Hippocampal formation (tissue), 2 donors: ENCODE results near the gene ZNF668.

Source experiments
- DNase-seq, 2 donors: peaks; one replicate each; lab custom pipeline; 2025; lab: John Stamatoyannopoulos, UW

Gene ZNF668

DNA sequence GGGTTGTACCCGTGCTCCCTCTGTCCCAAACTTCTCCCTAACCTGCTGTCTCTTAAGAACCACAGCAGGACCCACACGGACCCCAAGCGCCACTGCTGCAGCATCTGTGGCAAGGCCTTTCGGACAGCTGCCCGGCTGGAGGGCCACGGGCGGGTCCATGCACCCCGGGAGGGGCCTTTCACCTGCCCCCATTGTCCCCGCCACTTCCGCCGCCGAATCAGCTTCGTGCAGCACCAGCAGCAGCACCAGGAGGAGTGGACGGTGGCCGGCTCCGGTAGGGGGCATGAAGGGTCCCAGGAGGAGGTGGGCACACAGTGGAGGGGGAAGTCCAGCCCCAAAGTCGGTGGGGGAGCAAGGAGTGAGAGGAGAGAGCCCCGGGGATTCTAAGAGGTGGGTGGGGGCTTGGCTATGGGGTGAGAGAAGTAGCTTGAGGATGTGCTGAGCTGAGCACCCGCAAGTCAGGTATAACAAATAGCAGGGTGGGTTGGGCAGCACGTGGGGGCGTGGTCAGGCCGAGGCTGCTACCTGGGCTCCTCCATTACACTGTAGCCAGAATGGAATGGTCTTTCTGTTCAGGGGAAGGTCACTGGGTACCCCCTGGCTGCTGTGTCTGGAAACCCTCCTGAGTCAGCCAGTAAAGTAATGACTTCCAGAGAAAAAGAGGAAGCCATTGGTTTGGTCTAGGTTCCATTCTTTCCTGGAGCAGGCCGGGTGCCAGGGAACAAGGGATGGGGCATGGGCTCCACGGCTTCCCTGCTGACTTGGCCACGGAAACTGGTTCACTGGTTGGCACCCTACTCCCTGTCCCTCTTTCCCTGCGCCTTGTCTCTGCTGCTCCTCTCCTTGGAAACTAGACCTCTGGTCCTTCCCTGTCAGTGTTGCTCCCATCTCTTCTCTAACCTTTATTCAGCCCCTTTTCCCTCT, 7.7 kb upstream of the ZNF668 start:
- DNase-seq = no peak

DNA sequence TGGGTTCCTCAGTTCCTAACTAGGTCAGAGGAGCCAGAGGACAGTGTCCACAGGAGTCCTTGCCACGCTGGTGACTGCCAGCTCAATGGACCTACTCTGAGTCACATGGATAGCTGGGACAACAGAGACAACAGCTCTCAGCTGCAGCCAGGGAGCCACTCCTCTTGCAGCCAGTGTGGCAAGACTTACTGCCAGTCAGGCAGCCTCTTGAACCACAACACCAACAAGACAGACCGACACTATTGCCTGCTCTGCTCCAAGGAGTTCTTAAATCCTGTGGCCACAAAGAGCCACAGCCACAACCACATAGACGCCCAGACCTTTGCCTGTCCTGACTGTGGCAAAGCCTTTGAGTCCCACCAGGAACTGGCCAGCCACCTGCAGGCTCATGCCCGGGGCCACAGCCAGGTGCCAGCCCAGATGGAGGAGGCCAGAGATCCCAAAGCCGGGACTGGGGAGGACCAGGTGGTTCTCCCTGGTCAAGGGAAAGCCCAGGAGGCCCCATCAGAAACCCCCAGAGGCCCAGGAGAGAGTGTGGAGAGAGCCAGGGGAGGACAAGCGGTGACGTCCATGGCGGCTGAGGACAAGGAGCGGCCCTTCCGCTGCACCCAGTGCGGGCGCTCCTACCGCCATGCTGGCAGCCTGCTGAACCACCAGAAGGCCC, 6.8 kb upstream of the ZNF668 start:
- no peak for DNase-seq

DNA sequence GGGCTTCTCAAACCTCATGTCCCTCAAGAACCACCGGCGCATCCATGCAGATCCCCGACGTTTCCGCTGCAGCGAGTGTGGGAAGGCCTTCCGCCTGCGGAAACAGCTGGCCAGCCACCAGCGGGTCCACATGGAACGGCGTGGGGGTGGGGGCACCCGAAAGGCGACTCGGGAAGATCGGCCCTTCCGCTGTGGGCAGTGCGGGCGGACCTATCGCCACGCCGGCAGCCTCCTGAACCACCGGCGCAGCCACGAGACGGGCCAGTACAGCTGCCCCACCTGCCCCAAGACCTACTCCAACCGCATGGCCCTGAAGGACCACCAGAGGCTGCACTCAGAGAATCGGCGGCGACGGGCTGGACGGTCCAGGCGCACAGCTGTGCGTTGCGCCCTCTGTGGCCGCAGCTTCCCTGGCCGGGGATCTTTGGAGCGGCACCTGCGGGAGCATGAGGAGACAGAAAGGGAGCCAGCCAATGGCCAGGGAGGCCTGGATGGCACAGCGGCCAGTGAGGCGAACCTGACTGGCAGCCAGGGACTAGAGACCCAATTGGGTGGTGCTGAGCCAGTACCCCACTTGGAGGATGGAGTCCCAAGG, 6.1 kb upstream of the ZNF668 start:
- DNase-seq = no peak

DNA sequence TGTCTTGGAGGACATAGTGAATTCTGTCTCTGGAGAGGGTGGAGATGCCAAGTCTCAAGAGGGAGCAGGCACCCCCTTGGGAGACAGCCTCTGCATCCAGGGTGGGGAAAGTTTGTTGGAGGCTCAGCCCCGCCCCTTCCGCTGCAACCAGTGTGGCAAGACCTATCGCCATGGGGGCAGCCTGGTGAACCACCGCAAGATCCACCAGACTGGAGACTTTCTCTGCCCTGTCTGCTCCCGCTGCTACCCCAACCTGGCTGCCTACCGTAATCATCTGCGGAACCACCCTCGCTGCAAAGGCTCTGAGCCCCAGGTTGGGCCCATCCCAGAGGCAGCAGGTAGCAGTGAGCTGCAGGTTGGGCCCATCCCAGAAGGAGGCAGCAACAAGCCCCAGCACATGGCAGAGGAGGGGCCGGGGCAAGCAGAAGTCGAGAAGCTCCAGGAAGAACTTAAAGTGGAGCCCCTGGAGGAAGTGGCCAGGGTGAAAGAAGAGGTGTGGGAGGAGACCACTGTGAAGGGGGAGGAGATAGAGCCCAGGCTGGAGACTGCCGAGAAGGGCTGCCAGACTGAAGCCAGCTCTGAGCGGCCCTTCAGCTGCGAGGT, 5.4 kb upstream of the ZNF668 start:
- no peak for DNase-seq

DNA sequence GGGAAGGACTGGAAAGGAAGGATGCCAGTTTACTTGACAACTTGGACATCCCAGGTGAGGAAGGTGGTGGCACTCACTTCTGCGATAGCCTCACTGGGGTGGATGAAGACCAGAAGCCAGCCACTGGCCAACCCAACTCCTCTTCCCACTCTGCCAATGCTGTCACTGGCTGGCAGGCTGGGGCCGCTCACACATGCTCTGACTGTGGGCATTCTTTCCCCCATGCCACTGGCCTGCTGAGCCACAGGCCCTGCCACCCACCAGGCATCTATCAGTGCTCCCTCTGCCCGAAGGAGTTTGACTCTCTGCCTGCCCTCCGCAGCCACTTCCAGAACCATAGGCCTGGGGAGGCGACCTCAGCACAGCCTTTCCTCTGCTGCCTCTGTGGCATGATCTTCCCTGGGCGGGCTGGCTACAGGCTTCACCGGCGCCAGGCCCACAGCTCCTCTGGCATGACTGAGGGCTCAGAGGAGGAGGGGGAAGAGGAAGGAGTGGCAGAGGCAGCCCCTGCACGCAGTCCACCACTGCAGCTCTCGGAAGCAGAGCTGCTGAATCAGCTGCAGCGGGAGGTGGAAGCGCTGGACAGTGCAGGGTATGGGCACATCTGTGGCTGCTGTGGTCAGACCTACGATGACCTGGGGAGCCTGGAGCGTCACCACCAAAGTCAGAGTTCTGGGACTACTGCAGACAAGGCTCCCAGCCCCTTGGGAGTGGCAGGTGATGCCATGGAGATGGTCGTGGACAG, 4.7 kb upstream of the ZNF668 start:
- DNase-seq = no peak

DNA sequence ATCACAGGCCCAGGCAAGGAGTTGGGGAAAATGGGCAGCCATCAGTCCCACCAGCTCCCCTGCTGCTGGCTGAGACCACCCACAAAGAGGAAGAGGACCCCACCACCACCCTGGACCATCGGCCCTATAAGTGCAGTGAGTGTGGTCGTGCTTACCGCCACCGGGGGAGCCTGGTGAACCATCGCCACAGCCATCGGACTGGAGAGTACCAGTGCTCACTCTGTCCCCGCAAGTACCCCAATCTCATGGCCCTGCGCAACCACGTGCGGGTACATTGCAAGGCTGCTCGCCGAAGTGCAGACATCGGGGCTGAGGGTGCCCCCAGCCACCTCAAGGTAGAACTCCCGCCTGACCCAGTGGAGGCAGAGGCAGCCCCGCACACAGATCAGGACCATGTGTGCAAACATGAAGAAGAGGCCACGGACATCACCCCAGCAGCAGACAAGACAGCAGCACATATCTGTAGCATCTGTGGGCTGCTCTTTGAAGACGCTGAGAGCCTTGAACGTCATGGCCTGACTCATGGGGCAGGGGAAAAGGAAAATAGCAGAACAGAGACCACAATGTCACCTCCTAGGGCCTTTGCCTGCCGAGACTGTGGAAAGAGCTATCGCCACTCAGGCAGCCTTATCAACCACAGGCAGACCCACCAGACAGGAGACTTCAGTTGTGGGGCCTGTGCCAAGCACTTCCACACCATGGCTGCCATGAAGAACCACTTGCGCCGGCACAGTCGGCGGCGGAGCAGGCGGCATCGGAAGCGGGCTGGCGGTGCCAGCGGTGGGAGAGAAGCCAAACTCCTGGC, 3.8 kb upstream of the ZNF668 start:
- no peak for DNase-seq

DNA sequence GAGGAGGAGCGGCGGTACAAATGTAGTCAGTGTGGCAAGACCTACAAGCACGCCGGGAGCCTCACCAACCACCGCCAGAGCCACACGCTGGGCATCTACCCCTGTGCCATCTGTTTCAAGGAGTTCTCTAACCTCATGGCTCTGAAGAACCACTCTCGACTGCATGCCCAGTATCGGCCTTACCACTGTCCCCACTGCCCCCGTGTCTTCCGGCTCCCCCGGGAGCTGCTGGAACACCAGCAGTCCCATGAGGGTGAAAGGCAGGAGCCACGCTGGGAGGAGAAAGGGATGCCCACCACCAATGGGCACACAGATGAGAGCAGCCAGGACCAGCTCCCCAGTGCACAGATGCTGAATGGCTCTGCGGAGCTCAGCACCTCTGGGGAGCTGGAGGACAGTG, 3.0 kb upstream of the ZNF668 start:
- DNase-seq = no peak

DNA sequence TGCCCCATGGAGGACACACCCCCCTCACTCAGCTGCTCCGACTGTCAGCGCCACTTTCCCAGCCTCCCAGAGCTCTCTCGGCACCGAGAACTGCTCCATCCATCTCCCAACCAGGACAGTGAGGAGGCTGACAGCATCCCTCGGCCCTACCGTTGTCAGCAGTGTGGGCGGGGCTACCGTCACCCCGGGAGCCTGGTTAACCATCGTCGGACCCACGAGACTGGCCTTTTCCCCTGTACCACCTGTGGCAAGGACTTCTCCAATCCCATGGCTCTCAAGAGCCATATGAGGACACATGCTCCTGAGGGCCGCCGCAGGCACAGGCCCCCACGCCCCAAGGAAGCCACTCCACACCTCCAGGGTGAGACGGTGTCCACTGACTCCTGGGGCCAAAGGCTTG, 2.3 kb upstream of the ZNF668 start:
- no peak for DNase-seq

DNA sequence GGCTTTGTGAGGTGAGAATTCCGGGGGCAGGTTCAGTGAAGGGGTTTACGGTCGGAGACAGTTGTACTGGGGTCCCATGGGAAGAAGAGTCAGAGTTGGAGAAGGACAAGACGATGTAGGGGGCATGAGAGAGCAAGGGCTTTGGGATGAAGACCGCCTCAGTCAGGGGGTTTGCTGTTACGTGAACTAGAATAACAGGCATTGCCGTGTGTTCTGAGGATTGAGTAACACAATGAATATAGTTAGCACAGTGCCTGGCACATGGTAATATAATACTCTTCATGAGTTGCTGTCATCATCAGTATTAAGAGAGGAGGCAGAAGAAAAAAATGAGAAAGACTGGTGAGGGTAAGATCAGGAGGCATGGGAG, 759 bp upstream of the ZNF668 start:
- DNase-seq = no peak

DNA sequence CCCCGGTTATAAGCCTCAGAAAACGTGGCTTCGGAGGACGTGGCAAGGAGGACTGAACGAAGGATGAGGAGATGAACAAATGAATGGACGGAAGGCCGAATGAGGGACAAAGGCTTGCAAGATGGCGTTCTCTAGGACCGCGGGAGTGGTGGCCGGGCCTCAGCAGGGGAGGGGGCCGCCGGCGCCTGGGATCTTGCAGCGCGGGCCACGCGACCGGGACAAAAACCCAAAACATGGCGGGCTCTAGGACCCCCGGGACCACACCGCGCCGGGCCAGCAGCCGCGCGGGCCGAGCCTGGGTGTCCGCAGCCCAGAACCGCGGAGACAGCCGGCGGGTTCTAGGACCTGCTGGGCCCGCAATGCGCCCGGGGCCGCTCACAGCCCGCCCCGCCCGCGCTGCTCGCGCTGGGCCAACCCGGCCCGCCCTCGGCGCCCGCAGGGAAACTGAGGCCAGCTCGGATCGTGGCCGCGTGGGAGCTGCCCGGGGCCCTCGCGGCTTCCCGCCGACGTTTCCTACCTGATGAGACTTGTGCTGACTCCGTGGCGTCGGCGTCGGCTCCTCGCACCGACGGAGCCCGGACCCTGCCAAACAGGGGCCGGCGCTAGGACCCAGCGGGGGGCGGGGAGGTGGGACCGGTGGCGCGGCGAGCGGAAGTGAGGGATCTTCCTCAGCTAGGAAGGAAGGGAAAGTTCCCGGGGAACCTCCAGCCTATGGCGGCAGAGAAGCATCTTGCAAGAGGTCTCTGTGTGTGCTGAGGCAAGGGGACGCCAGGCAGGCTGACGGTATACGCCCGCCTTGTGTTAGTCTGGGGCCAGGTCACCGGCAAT, 684 bp downstream of the ZNF668 start:
- peak; percentile 84 to 89 for DNase-seq

DNA sequence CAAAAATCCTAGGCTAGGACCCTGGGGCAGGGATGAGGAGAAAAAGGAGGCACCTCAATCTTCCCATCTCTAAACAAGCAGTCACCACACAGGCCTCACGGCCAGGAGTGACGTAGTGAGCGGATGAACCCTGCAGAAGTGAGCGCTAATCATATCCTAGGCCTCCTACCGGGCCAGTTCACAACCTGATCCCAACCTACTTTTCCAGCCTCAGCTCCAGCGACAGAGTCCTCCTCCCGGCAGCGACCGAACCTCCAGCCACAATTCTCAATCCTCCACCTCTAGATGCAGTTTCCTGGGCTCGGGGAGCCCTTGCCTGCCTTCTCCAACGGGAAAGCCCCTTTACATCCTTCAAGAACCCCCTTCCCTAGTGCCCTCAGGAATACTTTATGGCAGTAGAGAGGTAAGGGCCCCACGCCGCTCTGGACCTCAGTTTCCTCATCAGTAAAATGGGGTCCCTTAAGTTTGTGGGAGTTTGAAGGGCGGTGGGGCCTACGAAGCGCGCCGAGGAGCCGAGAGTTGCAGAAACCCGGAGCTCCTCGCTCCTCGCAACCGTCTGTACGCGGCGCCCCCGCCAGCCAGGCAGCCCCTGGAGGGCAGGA, 1.4 kb downstream of the ZNF668 start:
- DNase-seq = no peak

DNA sequence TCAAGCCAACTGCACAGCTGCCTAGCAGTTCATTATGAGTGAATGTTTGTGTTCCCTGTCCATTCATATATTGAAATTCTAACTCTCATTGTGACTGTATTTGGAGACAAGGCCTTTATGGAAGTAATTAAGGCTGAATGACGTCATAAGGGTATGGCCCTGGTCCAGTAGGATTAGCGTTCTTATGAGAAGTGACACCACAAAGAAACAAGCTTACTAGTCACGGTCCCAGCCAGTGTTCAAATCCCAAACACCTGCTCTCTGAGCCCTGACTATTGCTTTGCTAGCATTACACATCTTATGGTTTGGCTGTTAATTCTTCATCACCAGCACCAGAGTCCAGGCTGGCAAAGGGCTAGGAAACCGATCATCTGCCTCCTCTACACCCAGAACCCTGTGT, 2.2 kb downstream of the ZNF668 start:
- no peak for DNase-seq

DNA sequence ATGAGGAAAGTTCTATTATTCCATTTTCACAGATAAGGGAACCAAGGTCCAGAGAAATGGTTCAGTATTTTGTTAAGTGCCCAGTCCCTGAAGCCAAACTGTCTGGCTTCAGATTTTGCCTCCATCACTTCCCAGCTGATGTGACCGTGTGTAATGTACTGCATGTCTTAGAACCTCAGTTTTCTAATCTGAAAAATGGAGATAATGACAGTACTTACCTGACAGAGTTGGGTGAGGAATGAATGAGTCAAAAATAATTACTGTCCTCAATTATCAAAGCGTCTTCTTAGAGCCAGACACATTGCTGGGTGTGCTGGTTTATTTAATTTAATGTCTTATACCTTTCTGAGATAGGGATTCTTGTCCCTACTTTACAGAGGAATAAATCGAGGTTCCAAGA, 6.7 kb downstream of the ZNF668 start:
- DNase-seq = no peak

DNA sequence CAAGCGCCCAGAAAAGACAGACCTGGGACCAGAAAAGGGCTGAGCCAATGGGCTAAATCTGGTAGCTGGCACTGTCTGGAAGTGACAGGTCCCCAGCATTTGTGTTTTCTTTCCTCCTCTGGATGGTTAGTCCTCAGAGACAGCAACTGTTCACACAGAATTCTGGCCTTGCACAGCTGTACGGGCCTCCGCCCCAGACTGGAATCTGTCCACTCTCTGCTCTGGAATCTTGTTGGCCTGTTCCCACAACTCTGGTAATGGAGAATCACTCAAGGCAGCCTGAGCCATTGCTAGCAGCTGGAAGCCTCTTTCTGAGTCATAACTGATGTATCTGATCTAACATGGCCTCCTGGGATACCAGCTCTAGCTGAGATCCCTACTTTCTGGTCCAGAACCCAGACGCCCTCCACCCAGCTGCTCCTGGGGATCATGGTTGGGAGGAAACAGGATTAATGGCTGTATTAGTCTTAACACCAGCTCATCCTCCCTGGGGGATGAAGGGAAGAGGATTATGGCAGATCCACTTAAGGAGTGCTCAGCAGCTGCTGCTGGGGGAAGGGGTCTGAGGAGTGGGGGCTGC, 9.1 kb downstream of the ZNF668 start:
- DNase-seq = no peak

DNA sequence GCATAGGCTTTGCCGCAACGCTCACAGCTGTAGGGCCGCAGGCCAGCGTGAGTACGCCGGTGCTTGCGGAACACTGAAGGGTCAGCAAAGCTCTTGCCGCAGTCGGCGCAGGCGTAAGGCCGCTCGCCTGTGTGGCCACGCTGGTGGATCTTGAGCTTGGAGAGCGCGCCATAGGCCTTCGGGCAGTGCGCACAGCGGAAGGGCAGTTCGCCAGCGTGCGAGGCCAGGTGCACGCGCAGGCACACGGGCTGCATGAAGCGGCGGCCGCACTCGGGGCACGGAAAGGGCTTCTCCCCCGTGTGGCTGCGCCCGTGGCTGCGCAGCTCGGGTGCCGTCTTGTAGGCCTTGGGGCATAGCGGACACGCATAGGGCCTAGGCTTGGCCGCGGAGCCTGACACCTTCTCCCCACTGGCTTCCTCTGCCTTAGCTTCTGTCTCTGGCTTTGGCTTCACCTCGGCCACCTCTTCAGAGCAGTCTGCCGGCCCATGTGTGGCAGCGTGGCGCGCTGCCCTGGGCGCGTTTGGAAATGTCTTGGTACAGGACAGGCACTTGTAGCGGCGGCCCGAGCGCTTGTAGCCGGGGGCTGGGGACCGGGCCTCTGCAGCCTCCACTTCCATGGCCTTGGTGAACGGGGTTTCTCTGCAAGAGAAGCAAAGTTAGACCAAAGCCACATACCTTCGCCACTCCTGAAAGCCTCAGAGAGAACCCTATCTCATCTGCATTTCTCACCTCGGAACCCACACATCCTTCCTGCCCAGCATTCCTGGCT, 10.0 kb downstream of the ZNF668 start:
- DNase-seq = no peak

DNA sequence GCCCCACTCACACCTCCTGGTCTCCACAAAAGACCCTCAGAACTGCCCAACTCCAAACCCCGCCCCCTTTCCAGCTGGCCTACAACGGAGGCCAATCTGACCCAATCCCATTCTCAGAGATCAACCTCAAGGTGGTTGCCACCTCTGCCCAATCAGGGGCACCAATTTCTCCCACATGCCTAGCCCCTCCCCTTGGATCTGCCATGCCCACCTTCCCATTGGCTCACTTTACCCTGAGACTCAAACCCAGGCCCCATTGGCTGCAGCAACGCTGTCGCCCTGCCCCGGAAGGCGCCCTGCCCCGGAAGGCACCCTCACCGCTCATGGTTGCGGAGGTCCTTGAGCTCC, 10.6 kb downstream of the ZNF668 start:
- no peak for DNase-seq

DNA sequence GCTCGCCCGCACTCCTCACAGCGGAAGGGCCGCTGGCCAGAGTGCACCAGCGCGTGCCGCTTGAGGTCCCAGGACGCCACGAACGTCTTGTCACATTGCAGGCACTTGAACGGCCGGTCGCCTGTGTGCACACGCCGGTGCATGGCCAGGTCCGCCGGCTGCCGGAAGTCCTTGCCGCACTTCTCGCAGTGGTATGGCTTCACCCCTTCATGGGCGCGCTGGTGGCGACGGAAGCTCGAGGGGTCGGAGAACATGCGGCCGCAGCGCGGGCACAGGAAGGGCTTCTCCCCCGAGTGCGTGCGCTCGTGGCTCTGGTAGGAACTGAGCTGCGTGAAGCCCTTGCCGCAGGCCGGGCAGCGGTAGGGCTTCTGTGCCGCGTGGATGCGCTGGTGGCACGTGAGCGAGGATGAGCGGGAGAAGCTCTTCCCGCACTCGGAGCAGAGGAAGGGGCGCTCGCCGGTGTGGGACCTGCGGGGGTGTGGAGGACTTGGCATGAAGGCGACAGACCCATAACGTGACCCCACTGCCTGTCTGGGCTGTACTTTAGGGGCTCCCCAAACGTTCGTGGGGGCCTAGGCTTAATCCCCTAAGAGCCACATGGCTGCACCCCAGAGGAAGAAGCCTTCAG, 12.1 kb downstream of the ZNF668 start:
- no peak for DNase-seq

DNA sequence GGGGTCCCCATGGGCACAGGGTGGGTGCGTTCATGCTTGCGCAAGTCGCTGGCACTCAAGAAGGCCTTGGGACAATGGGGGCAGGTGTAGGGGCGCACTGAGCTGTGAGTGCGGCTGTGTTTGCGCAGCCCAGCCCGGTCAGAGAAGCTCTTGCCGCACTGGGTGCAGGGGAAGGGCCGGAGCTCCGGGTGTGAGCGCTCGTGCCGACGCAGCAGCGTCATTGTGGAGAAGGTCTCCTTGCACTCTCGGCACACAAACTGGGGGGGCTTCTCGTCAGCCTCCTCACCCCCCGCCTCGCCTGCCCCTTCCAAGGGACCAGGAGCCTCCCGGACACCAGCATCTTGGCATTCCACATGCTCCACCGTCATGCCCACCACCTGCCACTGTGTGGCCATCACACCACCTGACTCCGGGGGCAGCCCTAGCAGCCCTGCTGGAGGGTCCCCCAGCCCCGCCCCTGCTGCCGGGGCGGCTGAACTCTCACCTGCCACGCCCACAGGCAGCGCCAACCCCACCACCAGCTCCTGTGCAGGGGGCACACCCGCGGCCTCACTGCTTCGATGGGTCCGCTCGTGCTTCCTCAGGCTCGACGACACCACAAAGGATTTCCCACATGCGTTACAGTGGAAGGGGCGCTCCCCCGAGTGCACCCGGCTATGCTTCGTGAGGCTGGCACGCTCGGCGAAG, 12.8 kb downstream of the ZNF668 start:
- DNase-seq = no peak
